Loucy (cell line): ENCODE results near the gene ADAP2.

Experiments
- CTCF ChIP-seq: fragments of 200-600 bp; sonication (generic); conservative IDR thresholded peaks from 2 replicates; pipeline ENCODE4 v1.5.1; 2014; ENCODE audit warnings: mild to moderate bottlenecking, antibody characterized with exemption, low read length
- EZH2phosphoT487 ChIP-seq: fragments of 200-600 bp; IDR thresholded peaks from 2 replicates; pipeline ENCODE4 v1.6.1; 2018; ENCODE audit warnings: antibody characterized with exemption, mild to moderate bottlenecking, moderate library complexity, borderline replicate concordance

- TF ChIP-seq CTCF (no peak), EZH2phosphoT487 (no peak)
Observed at GRCh38 chr17:30924341-30924740, 2.6 kb downstream of the ADAP2 start.
